KOPT-K1 (cell line): ENCODE measurements around the gene GCN1.

ENCODE experiments used
- H3K27ac ChIP-seq: fragments of 200-600 bp; sonication (generic); 2 replicates; pipeline ENCODE4 v1.5.1; 2016; ENCODE audit warnings: antibody characterized with exemption, mild to moderate bottlenecking, low read depth, low read length; ENCODE audit not compliant: poor library complexity, severe bottlenecking
- H3K36me3 ChIP-seq: fragments of 200-600 bp; sonication (generic); 2 replicates; pipeline ENCODE4 v1.5.1; 2017; ENCODE audit warnings: antibody characterized with exemption, mild to moderate bottlenecking, low read length, moderate library complexity; ENCODE audit not compliant: insufficient read depth
- H3K9me3 ChIP-seq: fragments of 200-600 bp; sonication (generic); 2 replicates; pipeline ENCODE4 v1.5.1; 2017; ENCODE audit warnings: antibody characterized with exemption, low read length, mild to moderate bottlenecking; ENCODE audit not compliant: insufficient read depth, poor library complexity, severe bottlenecking

The GCN1 gene

DNA sequence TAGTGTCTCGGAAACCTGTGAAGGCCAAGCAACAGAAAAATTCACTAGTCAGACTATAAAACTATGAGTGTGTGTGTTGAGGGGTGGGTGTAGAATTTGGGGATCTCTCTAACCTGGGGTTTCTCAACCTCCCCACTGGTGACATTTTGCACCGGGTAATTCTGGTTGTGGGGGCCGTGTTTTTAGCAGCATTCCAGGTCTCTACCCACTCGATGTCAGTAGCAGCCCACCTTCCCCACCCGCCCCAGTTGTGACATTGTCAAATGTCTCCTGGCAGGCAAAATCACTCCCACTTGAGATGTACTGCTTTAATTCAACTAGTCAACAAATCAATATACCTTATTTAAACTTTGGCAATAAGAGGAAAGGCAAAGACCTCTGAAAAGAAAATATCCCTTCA, 4.1 kb downstream of the GCN1 start:
- Histone ChIP-seq H3K36me3 (peaks cover 69% of the 10 kb centered on the region), H3K9me3 (no peaks in the 10 kb centered on the region), H3K27ac (no peak overlapping the region)

DNA sequence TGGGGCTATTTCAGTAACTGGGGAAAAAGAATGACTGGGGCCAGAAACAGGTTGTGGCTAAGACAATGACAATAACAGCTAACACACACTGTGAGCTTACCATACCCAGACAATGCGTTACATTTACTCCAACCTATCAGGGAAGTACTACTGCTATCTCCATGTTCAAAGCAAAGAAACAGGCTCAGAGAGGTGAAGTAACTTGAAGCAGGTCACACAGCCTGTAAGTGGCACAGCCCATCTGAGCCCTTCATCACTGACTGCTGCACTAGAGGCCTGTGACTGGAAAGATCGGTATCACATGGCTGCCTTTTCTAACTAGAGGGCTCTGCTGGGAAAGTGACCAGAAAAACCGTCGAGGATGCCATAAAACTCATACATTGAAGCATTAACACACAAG, 7.9 kb downstream of the GCN1 start:
- Histone ChIP-seq H3K27ac (no peak overlapping the region), H3K9me3 (no peaks in the 10 kb centered on the region), H3K36me3 (peaks cover 100% of the 10 kb centered on the region)

DNA sequence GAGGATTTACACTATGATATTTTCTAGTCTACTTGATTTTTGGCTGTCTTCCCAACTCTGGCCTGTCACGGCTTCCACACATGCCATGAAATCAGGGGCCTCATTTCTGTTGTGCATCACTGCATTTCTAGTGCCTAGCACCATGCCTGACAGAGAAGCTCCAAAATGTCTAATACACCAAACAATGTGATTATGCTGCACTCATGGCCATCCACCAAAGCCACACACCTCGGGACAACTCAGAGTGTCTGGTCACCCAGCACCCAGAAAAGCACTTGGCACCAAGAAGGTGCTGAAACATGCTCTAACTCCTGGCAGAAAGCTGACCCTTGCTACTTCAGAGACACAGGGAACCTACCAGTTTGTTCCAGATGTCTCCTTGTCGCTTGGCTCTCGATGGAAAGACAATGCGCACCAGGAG, 11.3 kb downstream of the GCN1 start:
- peaks cover 100% of the 10 kb centered on the region for H3K36me3 ChIP-seq
- H3K27ac ChIP-seq = no peak overlapping the region
- no peaks in the 10 kb centered on the region for H3K9me3 ChIP-seq

DNA sequence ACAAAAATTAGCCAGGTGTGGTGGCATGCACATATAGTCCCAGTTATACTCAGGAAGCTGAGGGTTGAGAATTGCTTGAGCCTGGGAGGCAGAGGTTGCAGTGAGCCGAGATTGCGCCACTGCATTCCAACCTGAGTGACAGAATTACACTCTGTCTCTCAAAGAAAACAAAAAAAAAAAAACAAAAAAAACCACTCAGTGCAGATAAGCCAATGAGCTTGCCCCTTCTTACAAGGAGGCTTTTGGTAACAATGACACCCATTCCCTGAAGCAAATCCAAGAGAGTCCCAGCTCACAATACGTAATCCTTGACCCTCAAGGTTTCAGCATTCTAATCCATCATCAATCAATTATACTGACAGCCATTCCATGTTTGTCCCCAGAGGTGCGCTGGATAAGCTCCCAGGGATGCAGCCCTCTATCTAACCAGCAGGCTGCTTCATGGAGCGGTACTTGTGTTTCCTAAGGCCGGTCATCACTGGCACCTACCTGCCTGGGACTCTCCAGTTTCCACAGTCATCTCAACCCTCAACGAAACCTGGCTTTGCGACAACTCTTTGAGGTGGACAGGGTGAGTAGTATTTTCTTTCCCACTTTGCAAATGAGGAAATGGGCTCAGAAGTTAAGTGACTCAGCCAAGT, 12.4 kb downstream of the GCN1 start:
- H3K9me3 ChIP-seq = no peaks in the 10 kb centered on the region
- H3K27ac ChIP-seq = no peak overlapping the region
- peaks cover 100% of the 10 kb centered on the region for H3K36me3 ChIP-seq

DNA sequence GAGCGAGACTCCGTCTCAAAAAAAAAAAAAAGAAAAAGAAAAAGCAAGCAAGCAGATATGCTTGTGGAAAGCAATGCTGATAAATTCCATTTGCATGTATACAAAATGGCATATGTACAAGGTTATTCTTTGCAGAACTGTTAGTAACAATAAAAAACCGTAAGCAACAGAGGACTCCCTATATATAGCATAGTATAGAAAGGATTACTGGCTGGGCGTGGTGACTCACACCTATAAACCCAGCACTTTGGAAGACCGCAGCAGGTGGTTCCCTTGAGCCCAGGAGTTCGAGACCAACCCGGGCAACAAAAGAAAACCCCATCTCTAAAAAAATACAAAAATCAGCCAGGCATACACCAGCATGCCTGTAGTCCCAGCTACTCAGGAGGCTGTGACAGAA, 13.5 kb downstream of the GCN1 start:
- no peak overlapping the region for H3K27ac ChIP-seq
- H3K36me3 ChIP-seq = peaks cover 100% of the 10 kb centered on the region

DNA sequence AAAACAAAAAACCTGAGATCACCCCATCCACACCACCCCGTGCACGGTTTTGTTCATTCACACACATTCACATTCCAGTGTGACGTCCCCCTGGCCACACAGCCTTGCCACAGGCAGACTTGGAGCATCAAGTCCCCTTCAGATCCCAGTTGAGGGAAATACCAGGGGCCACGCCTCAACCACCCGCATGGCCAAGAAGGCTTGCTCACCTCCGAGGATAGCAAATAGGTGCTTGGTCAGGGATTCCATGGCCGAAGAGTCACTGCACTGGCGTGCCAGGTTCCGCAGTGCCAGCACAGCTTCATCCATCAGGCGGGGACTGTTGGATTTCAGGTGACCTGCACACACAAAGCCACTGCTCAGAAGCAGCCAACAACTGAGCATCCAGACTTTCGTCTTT, 19.0 kb downstream of the GCN1 start:
- Histone ChIP-seq H3K36me3 (peaks cover 100% of the 10 kb centered on the region), H3K9me3 (no peaks in the 10 kb centered on the region), H3K27ac (no peak overlapping the region)

More for the DNA sequence above, 13.5 kb downstream of the GCN1 start:
- H3K9me3 ChIP-seq = no peaks in the 10 kb centered on the region

DNA sequence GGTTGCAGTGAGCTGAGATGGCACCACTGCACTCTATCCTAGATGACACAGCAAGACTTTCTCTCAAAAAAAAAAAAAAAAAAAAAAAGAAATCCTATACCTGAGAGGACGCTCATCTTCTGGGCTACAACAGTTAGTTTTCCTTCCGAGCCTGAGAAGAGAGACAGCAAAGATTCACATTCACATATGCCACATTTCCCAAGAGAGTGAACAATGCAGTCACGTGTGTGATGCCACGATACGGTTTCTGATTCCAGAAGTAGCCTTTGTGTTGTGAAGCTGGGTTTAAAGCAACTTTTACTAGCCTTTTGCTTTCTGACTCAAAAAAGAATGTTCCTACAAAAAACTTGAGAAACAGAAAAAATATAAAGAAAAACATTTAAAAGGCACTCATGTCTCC, 19.5 kb downstream of the GCN1 start:
- Histone ChIP-seq H3K27ac (no peak overlapping the region), H3K36me3 (peaks cover 100% of the 10 kb centered on the region), H3K9me3 (no peaks in the 10 kb centered on the region)

DNA sequence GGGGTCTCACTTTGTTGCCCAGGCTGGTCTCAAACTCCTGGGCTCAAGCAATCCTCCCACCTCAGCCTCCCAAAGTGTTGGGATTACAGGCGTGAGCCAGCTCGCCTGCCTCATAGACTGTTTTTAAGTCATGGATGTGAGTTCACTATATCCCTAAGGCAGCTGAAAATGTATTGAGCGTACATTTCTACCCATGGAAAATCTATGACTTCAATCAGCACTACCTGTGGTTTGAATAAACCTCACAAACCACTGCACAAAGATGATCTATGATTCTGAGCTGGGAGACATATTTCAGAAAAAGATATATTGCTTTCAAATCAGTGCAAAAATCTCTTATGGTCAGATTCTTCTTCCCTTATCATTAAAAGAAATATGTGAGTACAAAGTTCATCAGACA, 22.5 kb downstream of the GCN1 start:
- Histone ChIP-seq H3K27ac (no peak overlapping the region), H3K36me3 (peaks cover 99% of the 10 kb centered on the region), H3K9me3 (no peaks in the 10 kb centered on the region)

DNA sequence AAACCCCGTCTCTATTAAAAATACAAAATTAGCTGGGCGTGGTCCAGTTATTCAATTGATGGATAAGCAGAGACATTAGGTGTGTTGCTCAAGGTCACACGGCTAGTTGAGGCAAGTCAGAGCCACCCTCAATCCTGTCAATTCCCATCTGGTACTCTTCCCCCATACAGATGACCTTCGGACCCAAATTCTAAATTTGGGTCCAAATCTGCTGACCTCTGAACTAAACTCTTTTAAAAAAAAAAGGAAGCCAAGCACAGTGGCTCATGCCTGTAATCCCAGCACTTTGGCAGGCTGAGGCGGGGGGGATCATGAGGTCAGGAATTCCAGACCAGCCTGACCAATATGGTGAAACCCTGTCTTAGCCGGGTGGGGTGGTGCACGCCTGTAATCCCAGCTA, 23.9 kb downstream of the GCN1 start:
- H3K9me3 ChIP-seq = no peaks in the 10 kb centered on the region
- peaks cover 99% of the 10 kb centered on the region for H3K36me3 ChIP-seq
- no peak overlapping the region for H3K27ac ChIP-seq

DNA sequence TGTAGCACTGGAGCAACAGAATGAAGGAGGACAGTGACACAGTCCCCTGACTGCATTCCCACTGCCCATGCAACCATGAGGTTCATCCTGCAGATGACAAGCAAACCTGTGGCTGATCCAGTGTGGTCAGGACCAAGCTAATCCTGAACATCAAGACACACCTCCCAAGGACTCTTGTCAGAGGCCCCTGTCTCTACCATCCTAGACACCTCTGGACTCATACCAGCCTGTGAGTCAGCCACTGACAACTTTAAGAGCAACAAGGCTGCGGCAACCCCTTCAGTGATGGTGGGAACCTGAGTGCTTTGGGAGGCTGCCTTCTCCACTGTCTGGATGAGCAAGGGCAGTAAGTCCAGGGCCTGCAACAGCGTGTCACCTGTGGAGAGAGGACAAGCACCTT, 24.6 kb downstream of the GCN1 start:
- Histone ChIP-seq H3K9me3 (no peaks in the 10 kb centered on the region), H3K27ac (no peak overlapping the region), H3K36me3 (peaks cover 99% of the 10 kb centered on the region)

DNA sequence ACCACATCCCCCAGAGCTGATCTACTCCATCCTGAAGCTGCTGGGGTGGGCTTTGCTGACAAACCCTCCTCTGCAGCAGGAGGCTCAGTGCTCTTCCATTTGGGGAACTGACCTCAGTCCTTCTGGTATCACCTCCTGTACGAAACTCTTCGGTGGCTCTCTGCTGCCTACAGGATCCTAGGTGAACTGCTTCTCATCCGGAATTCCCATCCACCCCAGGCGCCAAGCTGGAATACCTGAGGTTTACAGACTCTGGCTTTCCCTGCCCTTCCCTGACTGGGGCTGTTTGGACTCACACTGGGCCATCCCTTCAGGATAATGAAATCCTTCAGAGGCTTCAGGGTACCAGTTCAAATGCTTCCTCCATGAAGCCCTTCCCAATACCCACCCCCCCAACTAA, 26.2 kb downstream of the GCN1 start:
- no peaks in the 10 kb centered on the region for H3K9me3 ChIP-seq
- H3K27ac ChIP-seq = no peak overlapping the region
- peaks cover 97% of the 10 kb centered on the region for H3K36me3 ChIP-seq

DNA sequence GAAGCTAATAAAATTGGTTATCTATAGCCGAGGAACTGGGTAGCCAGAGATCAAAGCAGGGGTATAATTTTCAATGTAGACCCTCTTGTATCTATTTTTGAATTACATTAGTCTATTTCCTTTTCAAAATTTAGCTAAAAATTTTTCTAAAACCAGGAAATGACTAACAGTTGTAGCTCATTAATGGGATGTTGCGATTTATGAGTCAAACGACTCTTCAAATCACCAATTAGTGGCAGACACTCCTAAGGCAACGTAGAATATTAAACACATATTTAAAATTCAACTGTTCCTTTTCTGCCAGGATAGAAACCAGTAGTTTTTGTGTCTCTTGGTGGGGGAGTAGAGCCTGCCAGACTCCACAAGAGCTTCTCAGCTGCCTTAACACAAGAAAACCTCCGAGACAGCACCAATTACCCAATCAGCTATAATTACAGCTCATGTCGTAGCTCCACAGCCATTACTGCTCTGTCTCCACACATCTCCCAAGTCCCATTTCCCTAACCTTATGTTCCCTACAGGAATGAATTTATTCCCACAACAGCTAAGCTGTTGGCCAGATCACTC, 26.9 kb downstream of the GCN1 start:
- Histone ChIP-seq H3K27ac (no peak overlapping the region), H3K9me3 (no peaks in the 10 kb centered on the region), H3K36me3 (peaks cover 97% of the 10 kb centered on the region)

DNA sequence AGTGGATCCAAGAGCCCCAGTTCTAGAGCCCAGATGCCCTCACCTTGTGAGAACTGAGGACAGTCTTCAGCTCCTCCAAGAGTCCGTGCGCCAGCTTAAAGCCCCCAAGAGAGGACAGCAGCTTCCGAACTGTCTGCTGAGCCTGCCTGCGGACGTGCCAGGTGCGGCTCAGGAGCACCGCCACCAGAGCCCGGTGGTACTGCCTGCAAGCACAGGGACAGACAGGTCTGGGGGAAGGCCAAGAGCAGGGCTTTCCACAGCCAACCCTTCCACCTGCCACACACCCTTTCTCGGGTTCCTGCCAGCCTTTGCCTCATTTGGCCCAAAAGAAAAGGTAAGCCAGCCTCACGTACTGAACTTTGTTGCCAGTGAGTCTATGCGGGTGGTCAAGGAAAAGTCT, 30.2 kb downstream of the GCN1 start:
- Histone ChIP-seq H3K9me3 (no peaks in the 10 kb centered on the region), H3K36me3 (peaks cover 97% of the 10 kb centered on the region), H3K27ac (no peak overlapping the region)

DNA sequence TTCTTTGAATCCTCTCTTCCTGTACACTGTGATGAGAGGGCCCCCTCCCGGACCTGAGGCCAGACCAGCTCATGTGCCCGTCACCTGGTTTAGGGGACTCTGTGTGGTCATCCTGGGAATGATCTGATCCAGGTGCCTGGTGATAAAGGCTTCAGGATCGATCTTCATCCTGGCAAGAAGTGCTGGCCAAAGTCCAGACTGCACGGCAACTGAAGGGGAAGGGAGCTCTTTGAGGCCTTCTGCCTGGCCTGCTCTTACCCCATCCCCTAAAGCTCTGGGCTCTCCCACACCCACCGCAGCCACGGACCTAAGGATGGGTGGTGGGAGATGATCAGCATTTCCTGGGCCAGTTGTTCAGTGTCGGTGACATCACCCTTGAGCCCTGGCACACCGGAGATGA, 31.8 kb downstream of the GCN1 start:
- Histone ChIP-seq H3K27ac (no peak overlapping the region), H3K9me3 (no peaks in the 10 kb centered on the region), H3K36me3 (peaks cover 97% of the 10 kb centered on the region)

DNA sequence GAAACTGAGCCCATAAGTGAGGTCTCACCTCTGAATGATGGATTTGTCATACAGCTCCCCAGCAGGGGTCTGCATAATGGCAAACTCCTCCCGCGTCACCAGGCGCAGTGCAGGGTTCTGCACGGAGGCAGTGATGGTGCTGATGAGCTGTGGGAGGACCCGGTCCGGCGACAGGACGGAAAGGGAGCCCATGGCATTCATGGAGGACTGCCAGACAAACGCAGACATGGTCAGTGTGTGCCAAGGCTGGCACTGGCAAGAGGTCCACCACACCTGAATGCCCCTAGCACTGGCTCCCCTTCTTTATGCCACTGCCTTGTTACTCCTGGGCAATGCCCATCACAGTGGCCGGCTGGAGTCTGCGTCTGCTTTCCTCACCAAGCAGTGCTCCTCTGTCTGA, 32.7 kb downstream of the GCN1 start:
- Histone ChIP-seq H3K27ac (no peak overlapping the region), H3K9me3 (no peaks in the 10 kb centered on the region), H3K36me3 (peaks cover 97% of the 10 kb centered on the region)

DNA sequence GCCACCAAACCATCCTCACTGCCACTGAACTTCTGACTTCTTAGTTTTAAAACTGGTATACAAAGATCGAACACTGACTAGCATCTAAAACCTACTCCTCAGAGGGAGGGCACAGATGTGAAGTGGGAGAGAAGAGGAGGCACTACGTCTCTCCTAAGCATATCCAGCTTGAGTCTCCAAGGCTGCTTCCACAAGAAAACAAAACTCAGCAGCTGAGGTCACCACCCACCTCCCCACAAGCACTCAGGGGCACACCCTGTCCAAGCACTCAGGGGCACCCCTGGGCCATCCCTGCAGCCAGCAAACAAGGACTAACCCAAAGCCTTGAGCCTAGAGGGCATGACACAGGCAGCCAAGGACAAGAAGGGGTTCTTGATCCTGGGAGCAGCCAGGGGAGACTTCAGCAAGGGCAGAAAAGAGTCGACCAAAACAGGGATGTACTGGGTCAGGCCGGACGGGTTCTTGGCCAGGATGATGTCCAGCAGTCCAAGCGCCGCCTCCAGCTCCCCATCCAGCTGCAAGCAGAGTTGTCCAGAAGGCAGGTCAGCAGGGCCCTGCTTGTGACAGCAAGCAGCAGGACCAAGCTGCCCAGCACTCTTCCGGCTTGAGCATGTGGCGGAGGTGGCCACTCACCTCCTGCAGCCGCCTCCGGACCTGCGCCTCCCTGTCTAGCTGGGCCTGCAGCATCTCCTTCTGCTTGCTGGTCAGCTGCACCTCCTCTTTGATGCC, 34.8 kb downstream of the GCN1 start:
- no peak overlapping the region for H3K27ac ChIP-seq
- H3K36me3 ChIP-seq = peaks cover 100% of the 10 kb centered on the region
- no peaks in the 10 kb centered on the region for H3K9me3 ChIP-seq
